ENCODE results near the gene MAML3. TPM values are rescaled to one million over a fixed set of nuclear protein-coding genes. Genes with fewer than 3 reads are reported as not detected.

MAML3 gene
- total and polyA plus RNA-seq, 5 donors from 2014 or later, result 0.11 to 1.1 (median 0.16) TPM; not detected in 1

GRCh38 chr4:139986689-139987501, 167.1 kb downstream of the MAML3 start:
- Mint-ChIP-seq H3K27ac (no peak overlapping the region), H3K4me3 (no peak overlapping the region), H3K27me3 (peaks cover 14% of the 10 kb centered on the region), H3K9me3 (peaks cover 0 to 7% (median 0%) of the 10 kb centered on the region in 7 donors), H3K4me1 (no peaks in the 10 kb centered on the region), H3K36me3 (peaks cover 4% of the 10 kb centered on the region)
- H3K27me3 ChIP-seq (ENCODE audit: control insufficient read depth, insufficient read depth, low read length), result peaks cover 6% of the 10 kb centered on the region
- H3K4me3 ChIP-seq (ENCODE audit: low read depth, low read length), result no peak overlapping the region
- no peak for ATAC-seq (ENCODE audit: low read depth in 2 of 2)
- no peaks in the 10 kb centered on the region for H3K36me3 ChIP-seq (ENCODE audit: control insufficient read depth, insufficient read depth, low read length)
- no peak overlapping the region for H3K27ac ChIP-seq (ENCODE audit: insufficient read depth, low read length, poor library complexity, severe bottlenecking)
- no peaks in the 10 kb centered on the region for H3K4me1 ChIP-seq (ENCODE audit: control insufficient read depth, insufficient read depth, low read length, poor library complexity, severe bottlenecking)
- H3K9me3 ChIP-seq (ENCODE audit: control insufficient read depth in 2 of 2, low read length in 2 of 2), result no peaks in the 10 kb centered on the region
- no peak for DNase-seq

- H3K9me3 Mint-ChIP-seq, result peaks cover 0 to 7% (median 0%) of the 10 kb centered on the region in 7 donors
- H3K36me3 Mint-ChIP-seq, result peaks cover 4% of the 10 kb centered on the region
- no peak for ATAC-seq (ENCODE audit: low read depth in 2 of 2)
- peaks cover 6% of the 10 kb centered on the region for H3K27me3 ChIP-seq (ENCODE audit: control insufficient read depth, insufficient read depth, low read length)
- no peak overlapping the region for H3K27ac Mint-ChIP-seq
- H3K4me3 ChIP-seq (ENCODE audit: low read depth, low read length), result no peak overlapping the region
- no peak overlapping the region for H3K4me3 Mint-ChIP-seq
- no peak overlapping the region for H3K27ac ChIP-seq (ENCODE audit: insufficient read depth, low read length, poor library complexity, severe bottlenecking)
- no peaks in the 10 kb centered on the region for H3K4me1 Mint-ChIP-seq
- H3K9me3 ChIP-seq (ENCODE audit: control insufficient read depth in 2 of 2, low read length in 2 of 2), result no peaks in the 10 kb centered on the region
- peaks cover 14% of the 10 kb centered on the region for H3K27me3 Mint-ChIP-seq
- H3K36me3 ChIP-seq (ENCODE audit: control insufficient read depth, insufficient read depth, low read length), result no peaks in the 10 kb centered on the region
- DNase-seq, result no peak
- no peaks in the 10 kb centered on the region for H3K4me1 ChIP-seq (ENCODE audit: control insufficient read depth, insufficient read depth, low read length, poor library complexity, severe bottlenecking)
Measured at GRCh38 chr4:139986106-139986505, 167.9 kb downstream of the MAML3 start.

- no peak for ATAC-seq (ENCODE audit: low read depth in 2 of 2)
- no peaks in the 10 kb centered on the region for H3K36me3 ChIP-seq (ENCODE audit: control insufficient read depth, insufficient read depth, low read length)
Measured at GRCh38 chr4:139985401-139985800, 168.6 kb downstream of the MAML3 start.

GRCh38 chr4:139984471-139984870, 169.5 kb downstream of the MAML3 start:
- H3K4me3 Mint-ChIP-seq, result no peak overlapping the region

More at GRCh38 chr4:139985401-139985800, 168.6 kb downstream of the MAML3 start:
- Mint-ChIP-seq H3K27ac (no peak overlapping the region), H3K4me1 (no peaks in the 10 kb centered on the region), H3K27me3 (peaks cover 14% of the 10 kb centered on the region), H3K36me3 (peaks cover 4% of the 10 kb centered on the region), H3K4me3 (no peak overlapping the region), H3K9me3 (peaks cover 0 to 7% (median 0%) of the 10 kb centered on the region in 7 donors)
- Histone ChIP-seq H3K27me3 (ENCODE audit: control insufficient read depth, insufficient read depth, low read length) (peaks cover 6% of the 10 kb centered on the region), H3K9me3 (ENCODE audit: control insufficient read depth in 2 of 2, low read length in 2 of 2) (no peaks in the 10 kb centered on the region), H3K27ac (ENCODE audit: insufficient read depth, low read length, poor library complexity, severe bottlenecking) (no peak overlapping the region), H3K4me1 (ENCODE audit: control insufficient read depth, insufficient read depth, low read length, poor library complexity, severe bottlenecking) (no peaks in the 10 kb centered on the region), H3K4me3 (ENCODE audit: low read depth, low read length) (no peak overlapping the region)
- no peak for DNase-seq

GRCh38 chr4:139978692-139979091, 175.3 kb downstream of the MAML3 start:
- Mint-ChIP-seq H3K4me3 (no peak overlapping the region), H3K9me3 (peaks cover 0 to 4% (median 0%) of the 10 kb centered on the region in 7 donors), H3K36me3 (peaks cover under 1% of the 10 kb centered on the region), H3K4me1 (peaks cover 0 to 10% (median 4%) of the 10 kb centered on the region in 4 donors), H3K27me3 (peaks cover 4% of the 10 kb centered on the region), H3K27ac (peak overlapping the region in 1 of 3 donors; percentile 30)
- ATAC-seq (ENCODE audit: low read depth in 2 of 2), result peak in 1 of 2 donors; percentile 34
- no peaks in the 10 kb centered on the region for H3K9me3 ChIP-seq (ENCODE audit: control insufficient read depth in 2 of 2, low read length in 2 of 2)
- DNase-seq, result peak in 1 of 3 donors; percentile 51
- no peak overlapping the region for H3K4me3 ChIP-seq (ENCODE audit: low read depth, low read length)
- no peak overlapping the region for H3K27ac ChIP-seq (ENCODE audit: insufficient read depth, low read length, poor library complexity, severe bottlenecking)
- H3K36me3 ChIP-seq (ENCODE audit: control insufficient read depth, insufficient read depth, low read length), result no peaks in the 10 kb centered on the region
- peaks cover 3% of the 10 kb centered on the region for H3K27me3 ChIP-seq (ENCODE audit: control insufficient read depth, insufficient read depth, low read length)
- H3K4me1 ChIP-seq (ENCODE audit: control insufficient read depth, insufficient read depth, low read length, poor library complexity, severe bottlenecking), result no peaks in the 10 kb centered on the region

More at GRCh38 chr4:139984471-139984870, 169.5 kb downstream of the MAML3 start:
- H3K4me1 ChIP-seq (ENCODE audit: control insufficient read depth, insufficient read depth, low read length, poor library complexity, severe bottlenecking), result no peaks in the 10 kb centered on the region
- no peaks in the 10 kb centered on the region for H3K9me3 ChIP-seq (ENCODE audit: control insufficient read depth in 2 of 2, low read length in 2 of 2)
- H3K4me3 ChIP-seq (ENCODE audit: low read depth, low read length), result no peak overlapping the region
- Mint-ChIP-seq H3K9me3 (peaks cover 0 to 7% (median 0%) of the 10 kb centered on the region in 7 donors), H3K27ac (no peak overlapping the region), H3K4me1 (no peaks in the 10 kb centered on the region), H3K27me3 (peaks cover 14% of the 10 kb centered on the region), H3K36me3 (peaks cover 4% of the 10 kb centered on the region)
- peaks cover 6% of the 10 kb centered on the region for H3K27me3 ChIP-seq (ENCODE audit: control insufficient read depth, insufficient read depth, low read length)
- H3K36me3 ChIP-seq (ENCODE audit: control insufficient read depth, insufficient read depth, low read length), result no peaks in the 10 kb centered on the region
- no peak overlapping the region for H3K27ac ChIP-seq (ENCODE audit: insufficient read depth, low read length, poor library complexity, severe bottlenecking)
- DNase-seq (no peak), ATAC-seq (ENCODE audit: low read depth in 2 of 2) (no peak)

GRCh38 chr4:139977838-139978609, 176.0 kb downstream of the MAML3 start:
- ATAC-seq (ENCODE audit: low read depth in 2 of 2), result no peak

GRCh38 chr4:139975830-139976272, 178.1 kb downstream of the MAML3 start:
- Mint-ChIP-seq H3K4me1 (peaks cover 0 to 10% (median 4%) of the 10 kb centered on the region in 4 donors), H3K36me3 (no peaks in the 10 kb centered on the region), H3K27me3 (no peaks in the 10 kb centered on the region), H3K9me3 (peaks cover 0 to 3% (median 0%) of the 10 kb centered on the region in 7 donors), H3K4me3 (no peak overlapping the region), H3K27ac (no peak overlapping the region)
- Histone ChIP-seq H3K4me3 (ENCODE audit: low read depth, low read length) (no peak overlapping the region), H3K27me3 (ENCODE audit: control insufficient read depth, insufficient read depth, low read length) (no peaks in the 10 kb centered on the region), H3K36me3 (ENCODE audit: control insufficient read depth, insufficient read depth, low read length) (no peaks in the 10 kb centered on the region), H3K9me3 (ENCODE audit: control insufficient read depth in 2 of 2, low read length in 2 of 2) (no peaks in the 10 kb centered on the region), H3K27ac (ENCODE audit: insufficient read depth, low read length, poor library complexity, severe bottlenecking) (no peak overlapping the region), H3K4me1 (ENCODE audit: control insufficient read depth, insufficient read depth, low read length, poor library complexity, severe bottlenecking) (no peaks in the 10 kb centered on the region)
- DNase-seq, result no peak
- no peak for ATAC-seq (ENCODE audit: low read depth in 2 of 2)

More at GRCh38 chr4:139977838-139978609, 176.0 kb downstream of the MAML3 start:
- peaks cover 0 to 10% (median 4%) of the 10 kb centered on the region in 4 donors for H3K4me1 Mint-ChIP-seq
- peak overlapping the region in 2 of 3 donors; percentile 30 to 57 for H3K27ac Mint-ChIP-seq
- H3K4me3 ChIP-seq (ENCODE audit: low read depth, low read length), result no peak overlapping the region
- peaks cover 0 to 3% (median 0%) of the 10 kb centered on the region in 7 donors for H3K9me3 Mint-ChIP-seq
- no peaks in the 10 kb centered on the region for H3K36me3 Mint-ChIP-seq
- H3K27me3 Mint-ChIP-seq, result peaks cover 4% of the 10 kb centered on the region
- no peaks in the 10 kb centered on the region for H3K4me1 ChIP-seq (ENCODE audit: control insufficient read depth, insufficient read depth, low read length, poor library complexity, severe bottlenecking)
- DNase-seq, result no peak
- H3K27ac ChIP-seq (ENCODE audit: insufficient read depth, low read length, poor library complexity, severe bottlenecking), result no peak overlapping the region
- H3K36me3 ChIP-seq (ENCODE audit: control insufficient read depth, insufficient read depth, low read length), result no peaks in the 10 kb centered on the region
- no peak overlapping the region for H3K4me3 Mint-ChIP-seq
- no peaks in the 10 kb centered on the region for H3K9me3 ChIP-seq (ENCODE audit: control insufficient read depth in 2 of 2, low read length in 2 of 2)
- no peaks in the 10 kb centered on the region for H3K27me3 ChIP-seq (ENCODE audit: control insufficient read depth, insufficient read depth, low read length)

All from CD4-positive, CD25-positive, alpha-beta regulatory T cell (primary cell).